SIG-M5 (cell line): ENCODE data around the gene AGXT.
"Not testable (repeated sequence)": the region's sequence is repeated elsewhere in the genome, so short reads cannot be mapped to it uniquely, and the experiment has no call there.

Experiments used
- DNase-seq: peaks from one replicate; lab custom pipeline; 2025; lab: John Stamatoyannopoulos, UW

Gene AGXT

GRCh38 chr2:240840435-240841060 lies 28.1 kb upstream of the AGXT start:
- DNase-seq: no peak

GRCh38 chr2:240846309-240846708 lies 22.3 kb upstream of the AGXT start:
- DNase-seq: not testable (repeated sequence)

- no peak for DNase-seq
Observed at GRCh38 chr2:240846873-240847595, 21.6 kb upstream of the AGXT start.

- no peak for DNase-seq
Observed at GRCh38 chr2:240847817-240848216, 20.8 kb upstream of the AGXT start.

GRCh38 chr2:240848900-240849680 lies 19.5 kb upstream of the AGXT start:
- no peak for DNase-seq

- DNase-seq: no peak
Observed at GRCh38 chr2:240850026-240850425, 18.6 kb upstream of the AGXT start.

- DNase-seq: no peak
Observed at GRCh38 chr2:240850756-240851077, 17.9 kb upstream of the AGXT start.

- no peak for DNase-seq
Observed at GRCh38 chr2:240851078-240851991, 17.3 kb upstream of the AGXT start.

- DNase-seq: no peak
Observed at GRCh38 chr2:240852671-240853314, 15.8 kb upstream of the AGXT start.

GRCh38 chr2:240855670-240856069 lies 13.0 kb upstream of the AGXT start:
- DNase-seq: no peak

- no peak for DNase-seq
Observed at GRCh38 chr2:240856151-240856980, 12.3 kb upstream of the AGXT start.

GRCh38 chr2:240857039-240858008 lies 11.3 kb upstream of the AGXT start:
- DNase-seq: no peak

GRCh38 chr2:240858321-240858720 lies 10.3 kb upstream of the AGXT start:
- no peak for DNase-seq

- DNase-seq: no peak
Observed at GRCh38 chr2:240858871-240859270, 9.8 kb upstream of the AGXT start.

- no peak for DNase-seq
Observed at GRCh38 chr2:240861547-240861946, 7.1 kb upstream of the AGXT start.

GRCh38 chr2:240864475-240864874 lies 4.1 kb upstream of the AGXT start:
- no peak for DNase-seq

GRCh38 chr2:240865391-240865790 lies 3.2 kb upstream of the AGXT start:
- DNase-seq: no peak

- no peak for DNase-seq
Observed at GRCh38 chr2:240869109-240869955, 708 bp downstream of the AGXT start.
